ENCODE data around the gene GTF2H3. TPM values are rescaled to one million over a fixed set of nuclear protein-coding genes. Genes with fewer than 3 reads are reported as not detected.

The GTF2H3 gene
- total RNA-seq, 1 donor from 2014 or later = 44.3 TPM

- H3K4me3 Mint-ChIP-seq = peak overlapping the region; percentile 57
- H3F3A ChIP-seq (ENCODE audit: low read depth) = no peaks in the 10 kb centered on the region
- peaks cover 7% of the 10 kb centered on the region for H3K36me3 ChIP-seq
- no peak overlapping the region for H3K9ac ChIP-seq
- H3K4me2 ChIP-seq = no peak overlapping the region
- H2AFZ ChIP-seq (replicated peaks) = no peak overlapping the region
- no peaks in the 10 kb centered on the region for H3K27me3 Mint-ChIP-seq (ENCODE audit: insufficient read depth, low read depth)
- H3K4me1 Mint-ChIP-seq = peaks cover 7% of the 10 kb centered on the region
- H3K27ac Mint-ChIP-seq = no peak overlapping the region
- no peaks in the 10 kb centered on the region for H3K9me3 Mint-ChIP-seq
- peaks cover 45% of the 10 kb centered on the region for H3K79me2 ChIP-seq (ENCODE audit: low read depth)
- H4K20me1 ChIP-seq (ENCODE audit: low read depth) = peaks cover 13% of the 10 kb centered on the region
- no peak for DNase-seq (ENCODE audit: low spot score)
- H3K9me3 ChIP-seq (ENCODE audit: low read depth) = no peaks in the 10 kb centered on the region
- peaks cover 37% of the 10 kb centered on the region for H3K36me3 Mint-ChIP-seq
- H3K27ac ChIP-seq = no peak overlapping the region
- H3K4me3 ChIP-seq = no peak overlapping the region
- no peaks in the 10 kb centered on the region for H3K4me1 ChIP-seq
- H3K27me3 ChIP-seq = no peaks in the 10 kb centered on the region
- TF ChIP-seq EZH2 (IDR thresholded peaks at IDR 0.05) (no peak), EZH2phosphoT487 (IDR thresholded peaks at IDR 0.05) (no peak)
- TF ChIP-seq, protein P1, sequence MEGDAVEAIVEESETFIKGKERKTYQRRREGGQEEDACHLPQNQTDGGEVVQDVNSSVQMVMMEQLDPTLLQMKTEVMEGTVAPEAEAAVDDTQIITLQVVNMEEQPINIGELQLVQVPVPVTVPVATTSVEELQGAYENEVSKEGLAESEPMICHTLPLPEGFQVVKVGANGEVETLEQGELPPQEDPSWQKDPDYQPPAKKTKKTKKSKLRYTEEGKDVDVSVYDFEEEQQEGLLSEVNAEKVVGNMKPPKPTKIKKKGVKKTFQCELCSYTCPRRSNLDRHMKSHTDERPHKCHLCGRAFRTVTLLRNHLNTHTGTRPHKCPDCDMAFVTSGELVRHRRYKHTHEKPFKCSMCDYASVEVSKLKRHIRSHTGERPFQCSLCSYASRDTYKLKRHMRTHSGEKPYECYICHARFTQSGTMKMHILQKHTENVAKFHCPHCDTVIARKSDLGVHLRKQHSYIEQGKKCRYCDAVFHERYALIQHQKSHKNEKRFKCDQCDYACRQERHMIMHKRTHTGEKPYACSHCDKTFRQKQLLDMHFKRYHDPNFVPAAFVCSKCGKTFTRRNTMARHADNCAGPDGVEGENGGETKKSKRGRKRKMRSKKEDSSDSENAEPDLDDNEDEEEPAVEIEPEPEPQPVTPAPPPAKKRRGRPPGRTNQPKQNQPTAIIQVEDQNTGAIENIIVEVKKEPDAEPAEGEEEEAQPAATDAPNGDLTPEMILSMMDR (IDR thresholded peaks at IDR 0.05) = no peak
These were observed 25.9 kb upstream of the GTF2H3 start for GRCh38 chr12:123607756-123608155.

DNA sequence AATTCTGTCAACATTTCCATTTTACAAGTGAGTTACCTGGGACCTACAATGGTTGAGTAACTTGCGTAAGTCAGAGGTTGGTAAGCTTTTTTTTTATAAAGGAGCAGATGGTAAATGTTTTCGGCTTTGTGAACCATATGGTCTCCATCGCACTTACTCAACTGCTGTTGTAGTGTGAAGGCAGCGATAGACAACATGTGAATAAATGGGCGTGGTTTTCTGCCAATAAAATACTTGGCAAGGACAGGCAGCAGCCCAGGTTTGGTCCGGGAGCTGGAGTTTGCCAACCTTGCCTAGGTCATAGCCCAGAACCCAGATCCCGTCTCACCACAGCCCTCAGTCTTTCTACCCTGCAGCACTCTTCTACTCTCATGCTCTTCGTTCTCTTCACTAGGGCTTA is 25.4 kb upstream of the GTF2H3 start:
- H3K4me3 ChIP-seq = no peak overlapping the region
- H3K27me3 Mint-ChIP-seq (ENCODE audit: insufficient read depth, low read depth) = no peaks in the 10 kb centered on the region
- H3K36me3 Mint-ChIP-seq = peaks cover 33% of the 10 kb centered on the region
- H3K4me3 Mint-ChIP-seq = no peak overlapping the region
- H3K36me3 ChIP-seq = peaks cover 7% of the 10 kb centered on the region
- no peak overlapping the region for H3K9ac ChIP-seq
- H3K27me3 ChIP-seq = no peaks in the 10 kb centered on the region
- H3K4me1 ChIP-seq = no peaks in the 10 kb centered on the region
- peaks cover 41% of the 10 kb centered on the region for H3K79me2 ChIP-seq (ENCODE audit: low read depth)
- no peak overlapping the region for H2AFZ ChIP-seq (replicated peaks)
- peaks cover 2% of the 10 kb centered on the region for H3K4me1 Mint-ChIP-seq
- no peak overlapping the region for H3K4me2 ChIP-seq
- TF ChIP-seq EZH2phosphoT487 (IDR thresholded peaks at IDR 0.05) (no peak), EZH2 (IDR thresholded peaks at IDR 0.05) (no peak)
- TF ChIP-seq, protein P1 (IDR thresholded peaks at IDR 0.05) = no peak
- peaks cover 13% of the 10 kb centered on the region for H4K20me1 ChIP-seq (ENCODE audit: low read depth)
- no peaks in the 10 kb centered on the region for H3F3A ChIP-seq (ENCODE audit: low read depth)
- no peak overlapping the region for H3K27ac ChIP-seq
- no peak for DNase-seq (ENCODE audit: low spot score)
- H3K27ac Mint-ChIP-seq = no peak overlapping the region
- no peaks in the 10 kb centered on the region for H3K9me3 Mint-ChIP-seq
- no peaks in the 10 kb centered on the region for H3K9me3 ChIP-seq (ENCODE audit: low read depth)

GRCh38 chr12:123614110-123614509 is 19.5 kb upstream of the GTF2H3 start:
- peaks cover 4% of the 10 kb centered on the region for H4K20me1 ChIP-seq (ENCODE audit: low read depth)
- DNase-seq (ENCODE audit: low spot score) = no peak
- H3F3A ChIP-seq (ENCODE audit: low read depth) = peaks cover 12% of the 10 kb centered on the region
- no peak overlapping the region for H2AFZ ChIP-seq (replicated peaks)
- Mint-ChIP-seq H3K27me3 (ENCODE audit: insufficient read depth, low read depth) (no peaks in the 10 kb centered on the region), H3K27ac (no peak overlapping the region), H3K4me1 (no peaks in the 10 kb centered on the region), H3K36me3 (peaks cover 24% of the 10 kb centered on the region), H3K4me3 (no peak overlapping the region), H3K9me3 (no peaks in the 10 kb centered on the region)
- H3K4me2 ChIP-seq = no peak overlapping the region
- TF ChIP-seq EZH2phosphoT487 (IDR thresholded peaks at IDR 0.05) = no peak
- TF ChIP-seq, protein P1 (IDR thresholded peaks at IDR 0.05) = no peak
- no peak for TF ChIP-seq EZH2 (IDR thresholded peaks at IDR 0.05)
- peaks cover 7% of the 10 kb centered on the region for H3K36me3 ChIP-seq
- H3K27me3 ChIP-seq = no peaks in the 10 kb centered on the region
- H3K4me1 ChIP-seq = no peaks in the 10 kb centered on the region
- no peak overlapping the region for H3K4me3 ChIP-seq
- no peaks in the 10 kb centered on the region for H3K9me3 ChIP-seq (ENCODE audit: low read depth)
- no peak overlapping the region for H3K9ac ChIP-seq
- peaks cover 10% of the 10 kb centered on the region for H3K79me2 ChIP-seq (ENCODE audit: low read depth)
- H3K27ac ChIP-seq = no peak overlapping the region

All from neural progenitor cell (in vitro differentiated cells).